HG03571 (cell line): ENCODE measurements around the gene LRRC14B.
"Not testable (repeated sequence)": the region's sequence is repeated elsewhere in the genome, so short reads cannot be mapped to it uniquely, and the experiment has no call there.

Experiments used
- ATAC-seq: cut with Tn5 transposase; IDR thresholded peaks from one replicate; pipeline ENCODE4 v1.9.1; 2021; ENCODE audit not compliant: unreplicated experiment

LRRC14B gene

GRCh38 chr5:159448-160172 is 31.7 kb upstream of the LRRC14B start:
- ATAC-seq, result no peak

DNA sequence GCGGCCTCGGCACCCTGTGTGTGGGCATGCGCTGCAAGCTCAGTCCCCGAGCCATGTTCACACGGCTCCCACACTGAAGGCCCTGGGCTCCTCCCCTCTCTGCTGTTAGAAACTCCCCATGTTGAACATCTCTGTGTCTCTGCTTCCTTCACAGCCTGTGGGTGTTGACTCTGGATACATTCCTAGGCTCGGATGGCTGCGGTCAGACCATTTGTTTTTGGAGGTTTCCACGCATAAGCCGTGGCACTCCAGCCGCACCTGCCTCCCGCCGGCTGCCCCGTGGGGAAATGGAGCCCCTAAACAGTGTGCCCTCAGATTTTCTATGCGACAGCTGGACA is 31.2 kb upstream of the LRRC14B start:
- ATAC-seq, result no peak

GRCh38 chr5:160921-161802 is 30.1 kb upstream of the LRRC14B start:
- ATAC-seq, result no peak

GRCh38 chr5:161803-162110 is 29.5 kb upstream of the LRRC14B start:
- no peak for ATAC-seq

- no peak for ATAC-seq
Measured at GRCh38 chr5:162190-162564, 29.1 kb upstream of the LRRC14B start.

DNA sequence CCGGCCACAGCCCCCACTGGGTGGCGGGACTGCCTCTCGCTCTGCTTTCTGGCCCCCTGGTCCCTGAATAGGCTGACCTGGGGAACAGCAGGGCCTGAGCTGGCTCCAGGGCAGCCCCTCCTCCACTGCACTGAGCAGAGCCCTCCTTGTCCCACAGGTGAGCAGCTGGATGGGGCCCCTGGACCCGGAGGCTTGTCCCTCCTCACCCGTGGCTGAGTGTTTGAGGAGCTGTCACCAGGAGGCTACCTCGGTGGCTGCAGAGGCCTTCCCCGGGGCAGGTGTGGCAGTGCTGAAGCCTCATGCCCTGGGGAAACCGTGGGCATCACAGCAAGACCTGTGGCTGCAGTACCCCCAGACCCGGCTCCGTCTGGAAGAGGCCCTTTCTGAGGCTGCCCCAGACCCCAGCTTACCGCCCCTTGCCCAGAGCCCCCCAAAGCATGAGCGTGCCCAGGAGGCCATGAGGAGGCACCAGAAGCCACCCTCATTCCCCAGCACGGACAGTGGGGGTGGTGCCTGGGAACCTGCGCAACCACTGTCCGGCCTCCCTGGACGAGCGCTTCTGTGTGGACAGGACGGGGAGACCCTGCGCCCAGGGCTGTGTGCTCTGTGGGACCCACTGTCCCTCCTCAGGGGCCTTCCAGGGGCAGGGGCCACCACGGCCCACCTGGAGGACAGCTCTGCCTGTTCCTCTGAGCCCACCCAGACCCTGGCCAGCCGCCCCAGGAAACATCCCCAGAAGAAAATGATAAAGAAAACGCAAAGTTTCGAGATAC is 28.5 kb upstream of the LRRC14B start:
- ATAC-seq, result no peak

DNA sequence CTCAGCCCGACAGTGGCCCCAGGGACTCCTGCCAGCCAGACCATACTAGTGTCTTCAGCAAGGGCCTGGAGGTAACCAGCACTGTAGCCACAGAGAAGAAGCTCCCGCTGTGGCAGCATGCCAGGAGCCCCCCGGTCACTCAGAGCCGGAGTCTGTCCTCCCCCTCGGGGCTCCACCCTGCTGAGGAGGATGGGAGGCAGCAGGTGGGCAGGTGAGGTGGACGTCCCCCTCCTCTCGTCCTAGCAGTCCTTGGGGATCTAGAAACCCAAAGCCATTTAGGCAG is 28.0 kb upstream of the LRRC14B start:
- no peak for ATAC-seq

- no peak for ATAC-seq
Measured at GRCh38 chr5:163841-164240, 27.5 kb upstream of the LRRC14B start.

- ATAC-seq, result no peak
Measured at GRCh38 chr5:164244-164643, 27.1 kb upstream of the LRRC14B start.

GRCh38 chr5:164783-165182 is 26.5 kb upstream of the LRRC14B start:
- ATAC-seq, result not testable (repeated sequence)

- ATAC-seq, result no peak
Measured at GRCh38 chr5:166441-167372, 24.6 kb upstream of the LRRC14B start.

DNA sequence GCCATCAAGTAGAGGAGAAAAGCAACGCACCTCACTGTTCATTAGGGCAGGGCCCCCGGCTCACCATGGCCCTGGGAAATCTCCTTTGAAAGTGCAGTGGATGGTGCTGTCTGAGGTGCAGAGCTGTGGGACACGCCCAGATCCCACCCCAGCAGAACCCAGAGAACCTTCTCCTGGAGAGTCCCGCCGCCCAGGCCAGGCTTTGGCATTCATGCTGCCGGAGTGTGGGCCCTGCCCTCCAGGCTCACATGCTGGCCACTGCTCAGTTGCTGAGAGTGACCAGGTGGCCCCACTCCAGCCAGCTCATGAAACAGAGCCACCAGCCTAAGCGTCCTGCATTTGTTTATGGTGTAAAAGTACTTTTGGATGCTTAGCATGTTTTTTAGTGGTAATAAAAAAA is 23.8 kb upstream of the LRRC14B start:
- ATAC-seq, result no peak

GRCh38 chr5:167982-168660 is 23.2 kb upstream of the LRRC14B start:
- no peak for ATAC-seq

DNA sequence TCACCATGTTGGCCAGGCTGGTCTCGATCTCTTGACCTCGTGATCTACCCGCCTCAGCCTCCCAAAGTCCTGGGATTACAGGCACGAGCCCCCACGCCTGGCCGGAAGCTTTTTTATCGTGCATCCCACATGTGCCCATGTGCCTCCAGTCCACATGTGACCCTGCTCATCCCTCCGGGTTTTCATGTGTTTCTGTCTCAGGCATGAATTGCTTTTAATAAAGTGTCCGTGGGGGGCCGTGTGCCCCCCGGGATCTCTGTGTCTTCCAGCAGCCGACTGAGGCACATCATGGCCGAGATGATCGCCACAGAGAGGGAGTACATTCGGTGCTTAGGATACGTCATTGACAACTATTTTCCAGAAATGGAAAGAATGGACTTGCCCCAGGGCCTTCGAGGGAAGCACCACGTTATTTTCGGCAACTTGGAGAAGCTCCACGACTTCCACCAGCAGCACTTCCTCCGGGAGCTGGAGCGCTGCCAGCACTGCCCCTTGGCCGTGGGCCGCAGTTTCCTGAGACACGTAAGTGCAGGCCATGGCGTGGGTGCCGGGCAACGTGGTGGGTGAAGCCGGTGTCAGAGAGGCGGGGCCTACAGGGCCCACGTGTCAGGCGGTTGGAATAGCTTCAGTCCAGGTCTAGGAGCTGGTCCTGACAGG is 22.1 kb upstream of the LRRC14B start:
- no peak for ATAC-seq

DNA sequence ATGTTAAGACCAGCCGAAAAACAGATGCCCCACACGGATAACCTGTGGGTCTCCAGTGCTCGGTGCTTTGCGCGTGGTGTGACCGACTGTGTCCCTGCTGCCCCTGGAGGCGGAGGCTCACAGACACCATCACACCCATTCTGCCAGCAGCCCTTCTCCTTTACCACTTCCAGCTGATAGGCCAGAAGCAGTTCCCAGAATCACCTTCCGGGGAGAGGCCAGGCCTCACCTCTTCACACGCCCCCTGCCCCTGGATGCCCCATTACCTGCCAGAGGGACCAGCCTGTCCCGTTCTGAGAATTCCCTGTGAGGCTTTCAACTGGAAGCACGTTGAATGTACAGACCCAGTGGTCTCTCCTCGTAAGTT is 21.6 kb upstream of the LRRC14B start:
- no peak for ATAC-seq

GRCh38 chr5:170971-171800 is 20.1 kb upstream of the LRRC14B start:
- no peak for ATAC-seq

DNA sequence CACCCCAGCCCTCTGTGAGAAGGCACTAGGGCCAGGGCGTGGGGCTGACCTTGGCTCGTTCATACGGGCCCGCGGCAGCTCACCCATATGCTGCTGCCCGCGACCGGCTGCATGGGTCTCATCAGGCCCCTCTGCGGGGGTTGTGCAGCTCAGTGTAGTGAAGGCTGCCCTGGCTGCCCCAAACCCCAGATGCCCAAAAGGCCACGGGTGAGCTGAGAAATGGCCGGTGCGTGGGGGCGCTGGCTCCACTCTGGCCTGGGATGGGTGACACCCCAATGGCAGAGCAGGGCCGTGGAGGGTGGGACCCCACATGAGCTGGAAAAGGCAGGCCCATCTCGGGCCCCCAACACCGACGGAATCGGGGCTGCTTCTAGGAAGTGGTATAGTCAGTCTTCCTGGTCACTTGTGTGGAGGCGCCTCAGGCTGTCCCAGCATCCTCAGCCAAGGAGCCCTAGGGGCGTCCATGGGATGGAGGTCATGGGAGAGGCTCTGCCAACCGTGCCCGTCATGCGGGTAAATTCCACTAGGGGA is 19.4 kb upstream of the LRRC14B start:
- no peak for ATAC-seq

DNA sequence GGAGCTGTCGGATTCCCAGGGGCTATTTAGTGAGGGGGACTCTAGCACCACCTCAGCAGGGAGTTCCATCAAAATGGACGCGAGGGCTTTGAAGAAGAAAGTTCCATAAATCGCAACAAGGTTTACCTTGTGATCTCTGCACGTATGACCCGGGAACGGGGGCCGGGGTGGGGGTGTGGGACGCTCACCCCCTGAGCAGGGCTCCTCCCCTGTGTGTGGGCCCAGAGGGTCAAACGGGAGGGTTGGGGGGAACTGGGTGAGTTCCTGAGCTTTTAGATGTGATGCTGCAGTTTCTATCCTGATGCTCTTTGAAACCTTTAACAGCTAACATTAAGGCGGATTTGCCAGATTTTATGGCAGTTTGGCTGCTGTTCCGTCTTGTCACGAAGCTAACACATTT is 18.9 kb upstream of the LRRC14B start:
- no peak for ATAC-seq

- ATAC-seq, result no peak
Measured at GRCh38 chr5:172841-173251, 18.4 kb upstream of the LRRC14B start.
